Activated T-helper 17 cell treated with anti-CD3 and anti-CD28 coated beads, Interleukin-2, amount 50 U/mL, for 72 hours (primary cell): ENCODE measurements around the gene GTSE1. TPM values are rescaled to one million over a fixed set of nuclear protein-coding genes. Genes with fewer than 3 reads are reported as not detected.

Experiments
- ATAC-seq: fragments of 150-1000 bp; cut with Tn5 transposase; replicated peaks from 2 replicates; pipeline ENCODE4 v1.10.0; 2021; ENCODE audit warnings: mild to moderate bottlenecking, moderate library complexity
- H3K27ac Mint-ChIP-seq: one replicate; pipeline ENCODE4 v1.8.0; 2022; ENCODE audit warnings: mixed read lengths
- H3K27me3 Mint-ChIP-seq: one replicate; pipeline ENCODE4 v1.8.0; 2022; ENCODE audit warnings: mixed read lengths
- H3K36me3 Mint-ChIP-seq: one replicate; pipeline ENCODE4 v1.8.0; 2022; ENCODE audit warnings: low read depth, mild to moderate bottlenecking, mixed read lengths
- H3K4me1 Mint-ChIP-seq: one replicate; pipeline ENCODE4 v1.8.0; 2022; ENCODE audit warnings: mixed read lengths
- H3K4me3 Mint-ChIP-seq: one replicate; pipeline ENCODE4 v1.8.0; 2022; ENCODE audit warnings: mild to moderate bottlenecking, mixed read lengths
- H3K9me3 Mint-ChIP-seq: one replicate; pipeline ENCODE4 v1.8.0; 2022; ENCODE audit warnings: mixed read lengths
- total RNA-seq, 2 donors: library from RNA; stranded (reverse); gene quantifications; one replicate each; pipeline ENCODE4 v1.2.3, GENCODE V29; 2022

Gene GTSE1
- total RNA-seq, 2 donors from 2014 or later, result 36.9 to 62.1 TPM

GRCh38 chr22:46363611-46364321 lies 67.1 kb downstream of the GTSE1 start:
- no peak overlapping the region for H3K4me3 Mint-ChIP-seq
- H3K9me3 Mint-ChIP-seq, result no peaks in the 10 kb centered on the region
- H3K27me3 Mint-ChIP-seq, result no peaks in the 10 kb centered on the region
- ATAC-seq, result no peak
- H3K27ac Mint-ChIP-seq, result no peak overlapping the region
- peaks cover 4% of the 10 kb centered on the region for H3K36me3 Mint-ChIP-seq
- peaks cover 3% of the 10 kb centered on the region for H3K4me1 Mint-ChIP-seq

GRCh38 chr22:46364341-46365165 lies 67.9 kb downstream of the GTSE1 start:
- H3K9me3 Mint-ChIP-seq, result no peaks in the 10 kb centered on the region
- no peaks in the 10 kb centered on the region for H3K27me3 Mint-ChIP-seq
- H3K27ac Mint-ChIP-seq, result no peak overlapping the region
- H3K36me3 Mint-ChIP-seq, result no peaks in the 10 kb centered on the region
- no peak for ATAC-seq
- H3K4me3 Mint-ChIP-seq, result no peak overlapping the region
- peaks cover 3% of the 10 kb centered on the region for H3K4me1 Mint-ChIP-seq

- H3K36me3 Mint-ChIP-seq, result no peaks in the 10 kb centered on the region
- peaks cover 7% of the 10 kb centered on the region for H3K4me1 Mint-ChIP-seq
- H3K27me3 Mint-ChIP-seq, result no peaks in the 10 kb centered on the region
- no peak overlapping the region for H3K4me3 Mint-ChIP-seq
- H3K27ac Mint-ChIP-seq, result no peak overlapping the region
- no peak for ATAC-seq
- H3K9me3 Mint-ChIP-seq, result no peaks in the 10 kb centered on the region
Measured at GRCh38 chr22:46365166-46365624, 68.5 kb downstream of the GTSE1 start.

- H3K4me1 Mint-ChIP-seq, result peaks cover 12% of the 10 kb centered on the region
- H3K36me3 Mint-ChIP-seq, result no peaks in the 10 kb centered on the region
- no peaks in the 10 kb centered on the region for H3K9me3 Mint-ChIP-seq
- peak overlapping the region; percentile 66 for H3K4me3 Mint-ChIP-seq
- peak; percentile 31 for ATAC-seq
- H3K27me3 Mint-ChIP-seq, result no peaks in the 10 kb centered on the region
- no peak overlapping the region for H3K27ac Mint-ChIP-seq
Measured at GRCh38 chr22:46366327-46366731, 69.7 kb downstream of the GTSE1 start.

DNA sequence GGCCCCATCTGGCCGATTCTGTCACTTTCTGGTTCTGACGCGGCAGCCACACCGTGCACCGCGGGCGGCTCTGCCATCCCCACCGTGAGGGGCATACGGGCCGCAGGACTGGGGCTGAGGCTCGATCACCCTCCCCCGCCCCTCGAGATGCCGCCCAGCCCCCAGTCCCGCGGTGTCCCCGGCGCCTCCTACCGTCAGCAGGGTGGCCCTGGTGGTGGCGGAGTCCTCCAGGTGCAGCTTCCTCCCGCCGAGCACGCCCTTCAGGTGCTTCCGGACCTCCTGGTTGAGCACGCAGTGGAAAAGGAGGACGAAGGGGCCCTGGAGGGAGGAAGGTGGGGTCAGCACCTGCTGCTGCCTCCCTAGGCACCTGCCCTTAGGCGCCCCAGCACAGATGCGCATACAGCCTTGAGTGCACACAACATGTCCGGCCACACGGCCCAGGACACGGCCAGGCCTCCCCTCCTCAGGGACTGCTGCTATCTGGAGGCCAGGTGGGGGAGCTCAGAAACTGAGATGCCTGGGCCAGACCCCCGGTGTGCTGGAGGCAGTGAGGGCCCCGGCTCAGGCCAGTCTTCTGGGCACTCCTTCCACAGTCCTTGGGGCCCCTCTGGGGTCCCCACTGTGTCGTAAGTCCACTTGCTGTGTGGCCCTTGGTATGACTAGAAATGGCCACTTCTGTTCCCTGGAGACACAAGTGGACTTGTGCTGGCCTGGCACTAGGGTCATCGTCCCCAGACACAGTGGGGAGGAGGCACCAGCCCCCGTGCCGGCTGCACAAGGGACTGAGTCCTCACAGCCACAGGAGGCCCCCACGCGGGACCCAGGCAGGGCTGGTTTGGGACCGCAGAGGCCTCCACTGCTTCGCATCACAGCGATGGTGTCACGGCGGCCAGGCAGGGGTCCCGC lies 70.4 kb downstream of the GTSE1 start:
- Mint-ChIP-seq H3K9me3 (no peaks in the 10 kb centered on the region), H3K36me3 (no peaks in the 10 kb centered on the region), H3K27me3 (no peaks in the 10 kb centered on the region), H3K4me1 (peaks cover 19% of the 10 kb centered on the region), H3K27ac (no peak overlapping the region), H3K4me3 (peak overlapping the region; percentile 66)
- ATAC-seq, result peak; percentile 54

DNA sequence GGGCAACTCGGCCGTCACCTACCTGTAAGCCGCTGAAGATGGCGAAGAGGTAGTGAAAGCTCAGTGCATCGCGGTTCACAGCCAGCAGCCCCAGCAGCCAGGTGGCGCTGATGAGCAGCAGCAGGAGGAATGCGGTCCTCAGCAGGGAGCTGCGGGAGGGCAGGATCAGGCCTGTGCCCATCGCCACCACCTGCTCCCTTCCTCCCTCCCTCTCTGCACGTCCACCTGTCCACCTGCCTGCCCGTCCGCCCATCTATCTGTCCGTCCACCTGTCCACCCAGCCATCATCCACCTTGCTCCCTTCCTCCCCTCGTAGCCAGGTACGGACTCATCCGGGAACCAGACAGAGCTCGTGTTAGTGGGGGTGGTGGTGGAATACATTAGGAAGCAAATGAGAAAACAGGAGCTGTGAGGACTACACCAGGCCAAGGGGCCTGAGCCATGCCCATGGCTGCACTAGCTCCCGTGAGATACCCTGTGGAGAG lies 71.1 kb downstream of the GTSE1 start:
- H3K27ac Mint-ChIP-seq, result no peak overlapping the region
- H3K4me1 Mint-ChIP-seq, result peaks cover 20% of the 10 kb centered on the region
- ATAC-seq, result peak; percentile 81
- H3K36me3 Mint-ChIP-seq, result no peaks in the 10 kb centered on the region
- H3K4me3 Mint-ChIP-seq, result peak overlapping the region; percentile 66
- H3K27me3 Mint-ChIP-seq, result no peaks in the 10 kb centered on the region
- H3K9me3 Mint-ChIP-seq, result no peaks in the 10 kb centered on the region

- Mint-ChIP-seq H3K9me3 (no peaks in the 10 kb centered on the region), H3K4me3 (no peak overlapping the region), H3K27ac (no peak overlapping the region), H3K36me3 (no peaks in the 10 kb centered on the region), H3K27me3 (no peaks in the 10 kb centered on the region), H3K4me1 (peaks cover 20% of the 10 kb centered on the region)
- ATAC-seq, result no peak
Measured at GRCh38 chr22:46368422-46368821, 71.8 kb downstream of the GTSE1 start.

- H3K27me3 Mint-ChIP-seq, result no peaks in the 10 kb centered on the region
- H3K4me3 Mint-ChIP-seq, result no peak overlapping the region
- no peaks in the 10 kb centered on the region for H3K36me3 Mint-ChIP-seq
- H3K9me3 Mint-ChIP-seq, result no peaks in the 10 kb centered on the region
- H3K4me1 Mint-ChIP-seq, result peaks cover 20% of the 10 kb centered on the region
- no peak overlapping the region for H3K27ac Mint-ChIP-seq
- no peak for ATAC-seq
Measured at GRCh38 chr22:46368871-46369715, 72.4 kb downstream of the GTSE1 start.

GRCh38 chr22:46369716-46370583 lies 73.3 kb downstream of the GTSE1 start:
- Mint-ChIP-seq H3K4me3 (peak overlapping the region; percentile 11), H3K36me3 (no peaks in the 10 kb centered on the region), H3K27ac (peak overlapping the region; percentile 46), H3K27me3 (no peaks in the 10 kb centered on the region), H3K9me3 (no peaks in the 10 kb centered on the region), H3K4me1 (peaks cover 20% of the 10 kb centered on the region)
- no peak for ATAC-seq

GRCh38 chr22:46370584-46371291 lies 74.1 kb downstream of the GTSE1 start:
- peak overlapping the region; percentile 46 for H3K27ac Mint-ChIP-seq
- H3K4me1 Mint-ChIP-seq, result peaks cover 20% of the 10 kb centered on the region
- ATAC-seq, result no peak
- peaks cover under 1% of the 10 kb centered on the region for H3K9me3 Mint-ChIP-seq
- H3K27me3 Mint-ChIP-seq, result no peaks in the 10 kb centered on the region
- peak overlapping the region; percentile 11 for H3K4me3 Mint-ChIP-seq
- H3K36me3 Mint-ChIP-seq, result no peaks in the 10 kb centered on the region

GRCh38 chr22:46371623-46372226 lies 75.1 kb downstream of the GTSE1 start:
- no peak for ATAC-seq

GRCh38 chr22:46372686-46373085 lies 76.0 kb downstream of the GTSE1 start:
- H3K36me3 Mint-ChIP-seq, result no peaks in the 10 kb centered on the region
- peaks cover 18% of the 10 kb centered on the region for H3K4me1 Mint-ChIP-seq
- no peak overlapping the region for H3K27ac Mint-ChIP-seq
- no peak for ATAC-seq
- no peaks in the 10 kb centered on the region for H3K27me3 Mint-ChIP-seq
- no peak overlapping the region for H3K4me3 Mint-ChIP-seq
- H3K9me3 Mint-ChIP-seq, result peaks cover 4% of the 10 kb centered on the region

More at GRCh38 chr22:46371623-46372226, 75.1 kb downstream of the GTSE1 start:
- no peaks in the 10 kb centered on the region for H3K36me3 Mint-ChIP-seq
- H3K27ac Mint-ChIP-seq, result no peak overlapping the region
- no peaks in the 10 kb centered on the region for H3K27me3 Mint-ChIP-seq
- H3K4me3 Mint-ChIP-seq, result no peak overlapping the region
- H3K4me1 Mint-ChIP-seq, result peaks cover 20% of the 10 kb centered on the region
- H3K9me3 Mint-ChIP-seq, result peaks cover 4% of the 10 kb centered on the region
